HepG2 (cell line): Measurements from ENCODE around the gene MRPL39. TPM values are rescaled to one million over a fixed set of nuclear protein-coding genes. Genes with fewer than 3 reads are reported as not detected.

Experiments
- ATAC-seq: fragments of 200-7000 bp; cut with Tn5 transposase; 3 replicates; pipeline ENCODE4 v1.9.1; 2020; ENCODE audit warnings: mild to moderate bottlenecking, moderate library complexity
- BruUV-seq: library from RNA; stranded (reverse); fragments of 400-500 nt; replicated peaks from 2 replicates; lab custom pipeline; 2021; lab: Mats Ljungman, UMichigan
- CTCF ChIA-PET: fragments of 300-600 bp; formaldehyde crosslinking; extraction: SDS; loops from one replicate; lab custom pipeline; 2021; ENCODE audit warnings: low total read pairs, inconsistent platforms, low intra/inter-chr PET ratio; lab: Yijun Ruan, JAX
- POLR2A ChIA-PET: fragments of 350-600 bp; sonication (Branson Sonifier 250); formaldehyde crosslinking; loops from one replicate; lab custom pipeline; 2020; ENCODE audit warnings: antibody characterized with exemption, inconsistent platforms; lab: Yijun Ruan, JAX
- DNase-seq: peaks from one replicate; pipeline ENCODE4 v3.0.0-alpha.2; 2015; ENCODE audit warnings: low spot score
- FAIRE-seq: peaks from 3 replicates; lab custom pipeline; 2011; peaks lifted over from hg19 to GRCh38; lab: Jason Lieb, UNC
- H2AFZ ChIP-seq: one replicate; pipeline ENCODE4 v1.6.1; 2011; ENCODE audit warnings: low read length, inconsistent platforms
- H3K27ac ChIP-seq: fragments of 300-600 bp; 3 replicates; pipeline ENCODE4 v1.8.0; 2011; ENCODE audit warnings: mixed run types, mild to moderate bottlenecking, mixed read lengths, low read length, inconsistent platforms; ENCODE audit not compliant: insufficient read depth; ENCODE audit errors: extremely low read length
- H3K27me3 ChIP-seq, 2 experiments: fragments of 200-600 bp in 1 of 2; 2 replicates in 1 of 2; 3 replicates in 1 of 2; pipeline versions ENCODE4 v1.6.0 to v1.8.0; 2011; ENCODE audit warnings: low read length in 2 of 2, mild to moderate bottlenecking in 2 of 2, moderate library complexity in 2 of 2, inconsistent platforms in 1 of 2; ENCODE audit not compliant: insufficient read depth in 2 of 2, control insufficient read depth in 1 of 2
- H3K36me3 ChIP-seq, 2 experiments: fragments of 200-600 bp in 1 of 2; replicated peaks in 1 of 2; 2 replicates in 1 of 2; 3 replicates in 1 of 2; pipeline versions ENCODE4 v1.5.1 to v1.8.0; 2011; ENCODE audit warnings: low read length in 2 of 2, inconsistent platforms in 1 of 2; ENCODE audit not compliant: insufficient read depth in 2 of 2, control insufficient read depth in 1 of 2
- H3K4me1 ChIP-seq: 2 replicates; pipeline ENCODE4 v1.5.1; 2012; ENCODE audit warnings: low read length, inconsistent platforms; ENCODE audit not compliant: insufficient read depth
- H3K4me2 ChIP-seq: 2 replicates; pipeline ENCODE4 v1.6.0; 2011; ENCODE audit warnings: low read depth, low read length, inconsistent platforms
- H3K4me3 ChIP-seq, 3 experiments: fragments of 200-600 bp in 1 of 3; sonication (generic), shearing (Covaris generic) in 1 of 3; replicated peaks in 1 of 3; 2 replicates each; pipeline ENCODE4 v1.5.1; 2011 to 2016; ENCODE audit warnings: low read length in 3 of 3, inconsistent platforms in 2 of 3, low read depth in 2 of 3, mild to moderate bottlenecking in 2 of 3, control low read depth in 1 of 3, mixed read lengths in 1 of 3; ENCODE audit not compliant: insufficient read depth in 1 of 3
- H3K79me2 ChIP-seq: one replicate; pipeline ENCODE4 v1.6.1; 2011; ENCODE audit warnings: low read length, inconsistent platforms; ENCODE audit not compliant: insufficient read depth
- H3K9ac ChIP-seq: 2 replicates; pipeline ENCODE4 v1.6.0; 2011; ENCODE audit warnings: mild to moderate bottlenecking, low read depth, low read length, inconsistent platforms; ENCODE audit not compliant: insufficient read depth
- H3K9me3 ChIP-seq: 2 replicates; pipeline ENCODE4 v1.5.1; 2012; ENCODE audit warnings: mild to moderate bottlenecking, low read length
- H4K20me1 ChIP-seq: 2 replicates; pipeline ENCODE4 v1.6.0; 2011; ENCODE audit warnings: inconsistent platforms, mild to moderate bottlenecking, low read length, moderate library complexity; ENCODE audit not compliant: insufficient read depth
- CBFB ChIP-seq: sonication (generic); formaldehyde crosslinking; IDR thresholded peaks from 2 replicates; pipeline ENCODE4 v1.4.0; 2020; ENCODE audit warnings: missing genetic modification reagents
- MAF1 ChIP-seq: sonication (generic); formaldehyde crosslinking; IDR thresholded peaks from 2 replicates; pipeline ENCODE4 v1.5.0; 2020; ENCODE audit warnings: missing genetic modification reagents, borderline replicate concordance
- MXI1 ChIP-seq: IDR thresholded peaks from 3 replicates; pipeline ENCODE4 v1.6.1; 2012; ENCODE audit warnings: low read depth, low read length, inconsistent platforms, borderline replicate concordance
- SRSF1 ChIP-seq: fragments of 200-400 bp; formaldehyde crosslinking; optimal IDR thresholded peaks from 2 replicates; pipeline ENCODE3; 2017; ENCODE audit warnings: mild to moderate bottlenecking, low read depth, low read length, moderate library complexity
- ZC3H13 ChIP-seq: sonication (generic); formaldehyde crosslinking; IDR thresholded peaks from 2 replicates; pipeline ENCODE4 v1.8.1; 2023; ENCODE audit warnings: mild to moderate bottlenecking, missing genetic modification reagents, moderate library complexity
- ZNF224 ChIP-seq: sonication (generic); formaldehyde crosslinking; IDR thresholded peaks from 2 replicates; pipeline ENCODE4 v1.5.0; 2020; ENCODE audit warnings: mild to moderate bottlenecking, missing genetic modification reagents
- ZNF329 ChIP-seq: sonication (generic); formaldehyde crosslinking; IDR thresholded peaks from 2 replicates; pipeline ENCODE4 v1.9.0; 2021; ENCODE audit warnings: low read depth, mild to moderate bottlenecking, missing genetic modification reagents
- ZNF331 ChIP-seq: sonication (generic); formaldehyde crosslinking; IDR thresholded peaks from 2 replicates; pipeline ENCODE4 v1.4.0; 2020; ENCODE audit warnings: missing genetic modification reagents
- ZNF343 ChIP-seq: sonication (generic); formaldehyde crosslinking; IDR thresholded peaks from 2 replicates; pipeline ENCODE4 v1.4.0; 2020; ENCODE audit warnings: mild to moderate bottlenecking, missing genetic modification reagents
- ZNF577 ChIP-seq: sonication (generic); formaldehyde crosslinking; IDR thresholded peaks from 2 replicates; pipeline ENCODE4 v1.4.0; 2020; ENCODE audit warnings: mild to moderate bottlenecking, low read depth, missing genetic modification reagents, borderline replicate concordance
- WGBS: methylation state at CpG from one replicate; pipeline ENCODE4 v1.1.6; 2017; ENCODE audit warnings: low lambda C conversion rate; 5-methylcytosine and 5-hydroxymethylcytosine counted together
- in situ Hi-C: cut with HindIII; loops from 2 replicates; pipeline ENCODE4 v1.10.0; 2017; ENCODE audit warnings: low pct_unique_long_range_greater_than_20kb; ENCODE audit not compliant: extremely low pct_ligation_motif_present
- intact Hi-C: fragments of 100-400 bp; cut with micrococcal nuclease; formaldehyde crosslinking; loops from one replicate; pipeline ENCODE4 v1.10.0; 2022; ENCODE audit not compliant: unreplicated experiment
- polyA plus RNA-seq, 8 experiments: library from polyadenylated mRNA; depleted of rRNA in 3 of 8; stranded (reverse) in 7 of 8; unstranded in 1 of 8; fragments of >200 nt; fragmentation: Illumina TruSeq in 4 of 8; extraction: Trizol in 4 of 8; gene quantifications; 2 replicates each; pipeline versions ENCODE4 v1.2.1 to v1.2.3, GENCODE V29; 2011 to 2016; ENCODE audit warnings: low read depth in 4 of 8, missing spikeins in 1 of 8, mixed read lengths in 1 of 8; ENCODE audit not compliant: insufficient read depth in 1 of 8
- total RNA-seq, 5 experiments: library from RNA; depleted of rRNA; stranded (reverse); fragments of >200 nt; fragmentation: Illumina TruSeq; extraction: Trizol; gene quantifications; 2 replicates each; pipeline ENCODE4 v1.2.3, GENCODE V29; 2016; ENCODE audit warnings: low read depth in 1 of 5
- TF ChIP-seq, protein P1 (sequence below): sonication (generic); formaldehyde crosslinking; conservative IDR thresholded peaks from 2 replicates; pipeline ENCODE4 v1.8.0; 2022; ENCODE audit warnings: mild to moderate bottlenecking, moderate library complexity, missing genetic modification reagents
- TF ChIP-seq, protein P2 (sequence below): IDR thresholded peaks from 2 replicates; pipeline ENCODE4 v1.6.1; 2016; ENCODE audit warnings: mild to moderate bottlenecking, missing biosample characterization, missing genetic modification reagents
- TF ChIP-seq, protein P3 (sequence below): sonication (generic); formaldehyde crosslinking; IDR thresholded peaks from 2 replicates; pipeline ENCODE4 v1.8.1; 2023; ENCODE audit warnings: missing genetic modification reagents, inconsistent platforms, borderline replicate concordance
- TF ChIP-seq, protein P4 (sequence below): sonication (generic); formaldehyde crosslinking; IDR thresholded peaks from 2 replicates; pipeline ENCODE4 v1.5.0; 2020; ENCODE audit warnings: missing genetic modification reagents, mild to moderate bottlenecking, borderline replicate concordance
- TF ChIP-seq, protein P5 (sequence below): sonication (generic); formaldehyde crosslinking; IDR thresholded peaks from 2 replicates; pipeline ENCODE4 v1.4.0; 2020; ENCODE audit warnings: mild to moderate bottlenecking, low read depth, missing genetic modification reagents

Gene MRPL39
- total and polyA plus RNA-seq, 2 of the 13 experiments (the other 11 are each of a cell fraction or from before 2014, with no cell fraction given) = 29.1 to 91.2 TPM

DNA sequence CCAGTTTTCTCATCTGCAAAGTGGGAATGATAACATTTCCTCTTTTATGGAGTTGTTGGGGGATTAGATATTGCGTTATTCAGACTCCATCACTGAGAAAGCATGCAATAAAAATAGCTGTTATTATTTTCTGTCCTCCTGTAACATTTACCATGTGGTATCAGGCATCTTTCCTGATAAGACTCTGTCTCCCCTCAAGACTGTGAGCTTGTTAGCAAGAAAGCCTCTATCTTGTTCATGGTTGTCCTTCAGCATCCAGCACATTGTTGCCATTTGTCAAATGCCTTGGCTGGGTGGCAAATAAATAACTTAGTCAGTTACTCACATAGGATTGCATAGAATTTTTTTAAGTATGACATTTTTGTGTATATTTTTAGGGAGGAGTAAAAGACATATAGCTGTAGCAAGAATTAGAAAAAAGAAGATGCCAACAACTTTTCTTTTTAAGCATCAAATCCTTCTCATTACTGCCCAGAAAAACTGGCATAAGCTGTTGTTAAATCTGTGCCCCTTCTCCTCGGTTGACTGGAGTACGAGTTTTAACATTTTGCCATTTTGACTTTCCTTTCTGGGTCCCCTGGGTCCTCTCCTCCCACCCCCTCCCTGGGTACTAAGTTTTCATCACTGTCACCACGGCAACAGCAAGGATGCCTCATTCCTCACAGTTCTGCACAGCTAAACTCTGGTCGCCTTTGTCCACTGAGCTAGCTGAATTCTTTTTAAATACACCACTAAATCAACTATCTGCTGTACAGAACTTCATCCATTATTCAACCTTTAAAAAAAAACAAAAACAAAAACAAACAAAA is 30.8 kb upstream of the MRPL39 start (continued):
- no peak for TF ChIP-seq MAF1 (CRISPR knock-in tag)
- no peak for TF ChIP-seq SRSF1
- TF ChIP-seq ZC3H13 = no peak

DNA sequence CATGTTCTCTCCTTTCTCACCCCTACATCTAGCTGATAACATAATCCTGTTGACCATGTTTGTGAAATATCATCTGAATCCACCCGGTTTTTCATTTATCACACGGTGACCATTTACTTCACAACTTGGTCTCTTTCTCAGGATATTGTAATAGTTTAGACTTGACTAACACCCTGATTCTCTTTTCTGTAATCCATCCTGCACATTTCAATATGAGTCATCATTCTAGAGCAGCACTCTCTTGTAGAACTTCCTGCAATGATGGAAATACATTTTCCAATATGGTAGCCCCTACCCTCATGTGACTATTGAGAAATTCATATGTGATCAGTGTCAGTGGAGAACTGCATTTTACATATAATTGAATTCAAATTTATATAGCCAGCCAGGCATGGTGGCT is 29.4 kb upstream of the MRPL39 start:
- intact Hi-C loops = no loop called here
- no TSS peak for BruUV-seq
- H3K4me1 ChIP-seq = peaks cover 8% of the 10 kb centered on the region; the same call in 1 of the 2 replicates
- H3K4me3 ChIP-seq = no peak overlapping the region
- ATAC-seq (no peak), FAIRE-seq (no peak), DNase-seq (no peak)
- peaks cover 0 to 30% of the 10 kb centered on the region in 2 experiments; a peak in 2 of 5 replicates for H3K27me3 ChIP-seq
- WGBS = 50% methylated on average over 2 of the region's 2 CpGs
- no peaks in the 10 kb centered on the region for H3K36me3 ChIP-seq
- in situ Hi-C loops = no loop called here
- ChIA-PET CTCF (no interaction called here), POLR2A (no interaction called here)
- no peak overlapping the region for H3K27ac ChIP-seq
- no peak overlapping the region for H2AFZ ChIP-seq
- H4K20me1 ChIP-seq = no peaks in the 10 kb centered on the region
- H3K9ac ChIP-seq = no peak overlapping the region
- no peaks in the 10 kb centered on the region for H3K9me3 ChIP-seq
- H3K79me2 ChIP-seq = no peaks in the 10 kb centered on the region
- no peak overlapping the region for H3K4me2 ChIP-seq
- TF ChIP-seq ZNF329 = no peak
- TF ChIP-seq ZNF343 (CRISPR knock-in tag) = no peak
- TF ChIP-seq, protein P1, sequence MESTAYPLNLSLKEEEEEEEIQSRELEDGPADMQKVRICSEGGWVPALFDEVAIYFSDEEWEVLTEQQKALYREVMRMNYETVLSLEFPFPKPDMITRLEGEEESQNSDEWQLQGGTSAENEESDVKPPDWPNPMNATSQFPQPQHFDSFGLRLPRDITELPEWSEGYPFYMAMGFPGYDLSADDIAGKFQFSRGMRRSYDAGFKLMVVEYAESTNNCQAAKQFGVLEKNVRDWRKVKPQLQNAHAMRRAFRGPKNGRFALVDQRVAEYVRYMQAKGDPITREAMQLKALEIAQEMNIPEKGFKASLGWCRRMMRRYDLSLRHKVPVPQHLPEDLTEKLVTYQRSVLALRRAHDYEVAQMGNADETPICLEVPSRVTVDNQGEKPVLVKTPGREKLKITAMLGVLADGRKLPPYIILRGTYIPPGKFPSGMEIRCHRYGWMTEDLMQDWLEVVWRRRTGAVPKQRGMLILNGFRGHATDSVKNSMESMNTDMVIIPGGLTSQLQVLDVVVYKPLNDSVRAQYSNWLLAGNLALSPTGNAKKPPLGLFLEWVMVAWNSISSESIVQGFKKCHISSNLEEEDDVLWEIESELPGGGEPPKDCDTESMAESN = no peak
- TF ChIP-seq, protein P2, sequence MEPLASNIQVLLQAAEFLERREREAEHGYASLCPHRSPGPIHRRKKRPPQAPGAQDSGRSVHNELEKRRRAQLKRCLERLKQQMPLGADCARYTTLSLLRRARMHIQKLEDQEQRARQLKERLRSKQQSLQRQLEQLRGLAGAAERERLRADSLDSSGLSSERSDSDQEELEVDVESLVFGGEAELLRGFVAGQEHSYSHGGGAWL = no peak
- no peak for TF ChIP-seq ZNF331
- TF ChIP-seq, protein P3, sequence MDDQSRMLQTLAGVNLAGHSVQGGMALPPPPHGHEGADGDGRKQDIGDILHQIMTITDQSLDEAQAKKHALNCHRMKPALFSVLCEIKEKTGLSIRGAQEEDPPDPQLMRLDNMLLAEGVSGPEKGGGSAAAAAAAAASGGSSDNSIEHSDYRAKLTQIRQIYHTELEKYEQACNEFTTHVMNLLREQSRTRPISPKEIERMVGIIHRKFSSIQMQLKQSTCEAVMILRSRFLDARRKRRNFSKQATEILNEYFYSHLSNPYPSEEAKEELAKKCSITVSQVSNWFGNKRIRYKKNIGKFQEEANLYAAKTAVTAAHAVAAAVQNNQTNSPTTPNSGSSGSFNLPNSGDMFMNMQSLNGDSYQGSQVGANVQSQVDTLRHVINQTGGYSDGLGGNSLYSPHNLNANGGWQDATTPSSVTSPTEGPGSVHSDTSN = no peak
- TF ChIP-seq ZNF224 (CRISPR knock-in tag) = no peak
- TF ChIP-seq CBFB (CRISPR knock-in tag) = no peak
- TF ChIP-seq, protein P4, sequence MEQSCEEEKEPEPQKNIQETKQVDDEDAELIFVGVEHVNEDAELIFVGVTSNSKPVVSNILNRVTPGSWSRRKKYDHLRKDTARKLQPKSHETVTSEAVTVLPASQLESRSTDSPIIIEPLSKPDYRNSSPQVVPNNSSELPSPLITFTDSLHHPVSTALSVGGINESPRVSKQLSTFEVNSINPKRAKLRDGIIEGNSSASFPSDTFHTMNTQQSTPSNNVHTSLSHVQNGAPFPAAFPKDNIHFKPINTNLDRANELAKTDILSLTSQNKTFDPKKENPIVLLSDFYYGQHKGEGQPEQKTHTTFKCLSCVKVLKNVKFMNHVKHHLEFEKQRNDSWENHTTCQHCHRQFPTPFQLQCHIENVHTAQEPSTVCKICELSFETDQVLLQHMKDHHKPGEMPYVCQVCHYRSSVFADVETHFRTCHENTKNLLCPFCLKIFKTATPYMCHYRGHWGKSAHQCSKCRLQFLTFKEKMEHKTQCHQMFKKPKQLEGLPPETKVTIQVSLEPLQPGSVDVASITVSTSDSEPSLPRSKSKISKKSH (CRISPR knock-in tag) = no peak
- no peak for TF ChIP-seq MXI1
- no peak for TF ChIP-seq ZNF577 (CRISPR knock-in tag)
- TF ChIP-seq, protein P5, sequence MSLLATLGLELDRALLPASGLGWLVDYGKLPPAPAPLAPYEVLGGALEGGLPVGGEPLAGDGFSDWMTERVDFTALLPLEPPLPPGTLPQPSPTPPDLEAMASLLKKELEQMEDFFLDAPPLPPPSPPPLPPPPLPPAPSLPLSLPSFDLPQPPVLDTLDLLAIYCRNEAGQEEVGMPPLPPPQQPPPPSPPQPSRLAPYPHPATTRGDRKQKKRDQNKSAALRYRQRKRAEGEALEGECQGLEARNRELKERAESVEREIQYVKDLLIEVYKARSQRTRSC (CRISPR knock-in tag) = no peak
